HepG2 (cell line): ENCODE results near the gene CDY2B.
"Not testable (repeated sequence)": the region's sequence is repeated elsewhere in the genome, so short reads cannot be mapped to it uniquely, and the experiment has no call there.

Source experiments
- MXI1 ChIP-seq: IDR thresholded peaks from 3 replicates; pipeline ENCODE4 v1.6.1; 2012; ENCODE audit warnings: low read depth, low read length, inconsistent platforms, borderline replicate concordance
- MYC ChIP-seq: sonication (generic); formaldehyde crosslinking; IDR thresholded peaks from 2 replicates; pipeline ENCODE4 v1.9.0; 2021; ENCODE audit warnings: missing genetic modification reagents, borderline replicate concordance
- NR2C2 ChIP-seq: sonication (generic); formaldehyde crosslinking; IDR thresholded peaks from 2 replicates; pipeline ENCODE4 v1.4.0; 2020; ENCODE audit warnings: missing genetic modification reagents, mild to moderate bottlenecking, moderate library complexity, borderline replicate concordance
- PAF1 ChIP-seq: IDR thresholded peaks from 2 replicates; pipeline ENCODE4 v1.6.1; 2016; ENCODE audit warnings: missing genetic modification reagents, missing compliant biosample characterization
- POLR2A ChIP-seq, 2 experiments: IDR thresholded peaks; 2 replicates each; pipeline ENCODE4 v1.6.1; 2011; ENCODE audit warnings: low read depth in 2 of 2, low read length in 2 of 2, mild to moderate bottlenecking in 1 of 2, moderate library complexity in 1 of 2; ENCODE audit not compliant: insufficient read depth in 1 of 2
- POLR2AphosphoS2 ChIP-seq: IDR thresholded peaks from 2 replicates; pipeline ENCODE4 v1.6.1; 2011; ENCODE audit warnings: low read depth, low read length, improper control_type of control experiment
- ZFAT ChIP-seq: sonication (generic); formaldehyde crosslinking; conservative IDR thresholded peaks from 2 replicates; pipeline ENCODE4 v1.8.1; 2023; ENCODE audit warnings: missing genetic modification reagents, inconsistent platforms
- TF ChIP-seq, protein P1 (sequence below): sonication (generic); formaldehyde crosslinking; IDR thresholded peaks from 2 replicates; pipeline ENCODE4 v1.5.1; 2020; ENCODE audit warnings: missing genetic modification reagents, mild to moderate bottlenecking, borderline replicate concordance

DNA sequence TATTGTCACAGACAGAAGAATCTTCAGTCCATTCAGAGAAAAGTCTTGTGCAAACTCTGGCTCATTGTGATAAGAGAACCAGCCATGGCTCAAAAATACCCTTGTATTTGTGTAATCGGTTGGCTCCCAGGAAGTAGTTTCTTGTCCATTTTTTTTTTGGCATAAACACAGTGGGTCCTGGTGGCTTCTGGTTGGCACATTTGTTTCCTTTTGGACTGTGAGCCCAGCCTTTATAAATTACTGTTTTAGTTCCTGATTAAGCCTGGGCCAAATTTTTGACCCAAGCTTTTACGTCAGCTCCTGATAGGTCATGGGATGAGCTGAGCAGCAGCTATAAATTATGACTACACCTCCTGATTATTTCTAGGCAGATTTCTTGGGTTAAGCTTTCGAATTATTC is 19.4 kb downstream of the CDY2B start:
- not testable (repeated sequence) for TF ChIP-seq POLR2A (IDR thresholded peaks at IDR 0.05; ENCODE audit: insufficient read depth in 1 of 2, low read depth in 2 of 2, low read length in 2 of 2); NR2C2 (CRISPR knock-in tag); MYC; PAF1 (CRISPR knock-in tag); MXI1; POLR2AphosphoS2; ZFAT
- TF ChIP-seq, protein P1, sequence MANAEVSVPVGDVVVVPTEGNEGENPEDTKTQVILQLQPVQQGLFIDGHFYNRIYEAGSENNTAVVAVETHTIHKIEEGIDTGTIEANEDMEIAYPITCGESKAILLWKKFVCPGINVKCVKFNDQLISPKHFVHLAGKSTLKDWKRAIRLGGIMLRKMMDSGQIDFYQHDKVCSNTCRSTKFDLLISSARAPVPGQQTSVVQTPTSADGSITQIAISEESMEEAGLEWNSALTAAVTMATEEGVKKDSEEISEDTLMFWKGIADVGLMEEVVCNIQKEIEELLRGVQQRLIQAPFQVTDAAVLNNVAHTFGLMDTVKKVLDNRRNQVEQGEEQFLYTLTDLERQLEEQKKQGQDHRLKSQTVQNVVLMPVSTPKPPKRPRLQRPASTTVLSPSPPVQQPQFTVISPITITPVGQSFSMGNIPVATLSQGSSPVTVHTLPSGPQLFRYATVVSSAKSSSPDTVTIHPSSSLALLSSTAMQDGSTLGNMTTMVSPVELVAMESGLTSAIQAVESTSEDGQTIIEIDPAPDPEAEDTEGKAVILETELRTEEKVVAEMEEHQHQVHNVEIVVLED (CRISPR knock-in tag) = not testable (repeated sequence)
